HFF-Myc (cell line): Measurements from ENCODE around the gene TFCP2.

Source experiments
- DNase-seq: peaks from one replicate; pipeline ENCODE4 v3.0.0-alpha.2; 2011; ENCODE audit warnings: low read depth; ENCODE audit errors: extremely low read depth
- H3K4me3 ChIP-seq: replicated peaks from 2 replicates; pipeline ENCODE4 v1.5.1; 2011; ENCODE audit warnings: low read depth, mild to moderate bottlenecking, control low read depth, low read length
- TF ChIP-seq, protein P1 (sequence below): IDR thresholded peaks from 2 replicates; pipeline ENCODE4 v1.5.1; 2012; ENCODE audit warnings: mild to moderate bottlenecking, low read depth, low read length, control low read depth; ENCODE audit errors: missing control alignments

The TFCP2 gene

DNA sequence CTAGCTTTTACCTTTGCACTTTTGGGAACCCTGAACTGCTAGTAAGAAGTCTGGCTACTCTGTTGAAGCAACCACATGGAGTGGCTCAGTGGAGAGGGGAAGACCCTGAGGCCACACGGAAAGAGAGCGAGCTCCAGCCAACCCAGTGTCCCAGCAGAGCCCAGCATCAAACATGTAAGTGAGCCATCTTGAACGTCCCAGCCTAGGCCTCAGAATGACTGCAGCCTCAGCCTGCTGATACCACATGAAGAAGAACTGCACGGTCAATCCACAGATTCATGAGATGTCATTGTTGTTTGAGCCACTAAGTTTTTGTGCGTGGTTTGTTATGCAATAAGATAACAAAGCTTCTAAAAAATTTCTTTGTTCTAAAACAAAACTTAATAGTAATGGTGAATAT is 40.2 kb downstream of the TFCP2 start:
- no peak overlapping the region for H3K4me3 ChIP-seq
- TF ChIP-seq, protein P1, sequence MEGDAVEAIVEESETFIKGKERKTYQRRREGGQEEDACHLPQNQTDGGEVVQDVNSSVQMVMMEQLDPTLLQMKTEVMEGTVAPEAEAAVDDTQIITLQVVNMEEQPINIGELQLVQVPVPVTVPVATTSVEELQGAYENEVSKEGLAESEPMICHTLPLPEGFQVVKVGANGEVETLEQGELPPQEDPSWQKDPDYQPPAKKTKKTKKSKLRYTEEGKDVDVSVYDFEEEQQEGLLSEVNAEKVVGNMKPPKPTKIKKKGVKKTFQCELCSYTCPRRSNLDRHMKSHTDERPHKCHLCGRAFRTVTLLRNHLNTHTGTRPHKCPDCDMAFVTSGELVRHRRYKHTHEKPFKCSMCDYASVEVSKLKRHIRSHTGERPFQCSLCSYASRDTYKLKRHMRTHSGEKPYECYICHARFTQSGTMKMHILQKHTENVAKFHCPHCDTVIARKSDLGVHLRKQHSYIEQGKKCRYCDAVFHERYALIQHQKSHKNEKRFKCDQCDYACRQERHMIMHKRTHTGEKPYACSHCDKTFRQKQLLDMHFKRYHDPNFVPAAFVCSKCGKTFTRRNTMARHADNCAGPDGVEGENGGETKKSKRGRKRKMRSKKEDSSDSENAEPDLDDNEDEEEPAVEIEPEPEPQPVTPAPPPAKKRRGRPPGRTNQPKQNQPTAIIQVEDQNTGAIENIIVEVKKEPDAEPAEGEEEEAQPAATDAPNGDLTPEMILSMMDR = no peak
- DNase-seq = no peak

- TF ChIP-seq, protein P1 = no peak
- DNase-seq = no peak
- no peak overlapping the region for H3K4me3 ChIP-seq
These were observed 41.0 kb downstream of the TFCP2 start for GRCh38 chr12:51131745-51132521.

DNA sequence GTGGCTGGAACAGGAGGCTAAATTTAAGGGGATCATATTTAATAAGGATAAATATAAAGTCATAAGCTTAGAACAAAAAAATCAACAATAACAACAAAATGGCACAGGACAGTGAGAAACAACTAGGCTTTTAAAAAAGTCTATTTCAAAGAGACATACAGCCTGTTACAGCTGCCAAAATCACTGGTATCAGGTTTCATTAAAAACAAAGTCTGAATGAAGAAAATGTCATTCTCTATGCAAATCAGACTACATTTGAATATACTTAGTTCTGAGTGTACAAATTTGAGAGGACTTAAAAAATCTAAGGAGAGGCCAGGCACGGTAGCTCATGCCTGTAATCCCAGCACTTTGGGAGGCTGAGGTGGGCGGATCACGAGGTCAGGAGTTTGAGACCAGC is 44.0 kb downstream of the TFCP2 start:
- no peak overlapping the region for H3K4me3 ChIP-seq
- TF ChIP-seq, protein P1 = no peak
- DNase-seq = no peak

GRCh38 chr12:51127050-51127729 is 45.7 kb downstream of the TFCP2 start:
- TF ChIP-seq, protein P1 = no peak
- no peak overlapping the region for H3K4me3 ChIP-seq
- no peak for DNase-seq

- no peak for DNase-seq
- TF ChIP-seq, protein P1 = no peak
- no peak overlapping the region for H3K4me3 ChIP-seq
These were observed 46.6 kb downstream of the TFCP2 start for GRCh38 chr12:51126297-51126696.

- H3K4me3 ChIP-seq = no peak overlapping the region
- DNase-seq = no peak
- TF ChIP-seq, protein P1 = no peak
These were observed 48.4 kb downstream of the TFCP2 start for GRCh38 chr12:51124504-51124903.
